Left cardiac atrium (tissue), 4 donors: ENCODE measurements around the gene SUPT4H1. TPM values are rescaled to one million over a fixed set of nuclear protein-coding genes. Genes with fewer than 3 reads are reported as not detected.

Experiments used
- ATAC-seq, 2 donors: fragments of 200-7000 bp; cut with Tn5 transposase; one replicate each; pipeline ENCODE4 v1.9.1; 2020; ENCODE audit warnings: mild to moderate bottlenecking in 2 of 2, moderate library complexity in 2 of 2
- DNase-seq: peaks from one replicate; pipeline ENCODE4 v3.0.0-alpha.2; 2020
- intact Hi-C, 2 donors: fragments of 100-400 bp; cut with DNase I; formaldehyde crosslinking; loops; one replicate each; pipeline versions ENCODE4 v1.14.1 to v1.15.1; 2022 to 2023
- total RNA-seq, 2 donors: library from RNA; stranded (reverse); fragmentation: NEBNext Ultra II Directional; extraction: Animal tissue kit (Norgen Biotek cat#: 25700); gene quantifications; one replicate each; pipeline ENCODE4 v1.2.1, GENCODE V29; 2021
- donor health status: DM: no; HTN: yes; CAD: no.
- donor health status: DM: no; HTN: yes; CAD: no; lungs with severe emphysema.
- donor health status: DM: yes; HTN: yes; CAD: no.
- donor health status: Dilated cardiomyopathy.

The SUPT4H1 gene
- total RNA-seq, 2 donors from 2014 or later = 49.4 to 60.6 TPM

DNA sequence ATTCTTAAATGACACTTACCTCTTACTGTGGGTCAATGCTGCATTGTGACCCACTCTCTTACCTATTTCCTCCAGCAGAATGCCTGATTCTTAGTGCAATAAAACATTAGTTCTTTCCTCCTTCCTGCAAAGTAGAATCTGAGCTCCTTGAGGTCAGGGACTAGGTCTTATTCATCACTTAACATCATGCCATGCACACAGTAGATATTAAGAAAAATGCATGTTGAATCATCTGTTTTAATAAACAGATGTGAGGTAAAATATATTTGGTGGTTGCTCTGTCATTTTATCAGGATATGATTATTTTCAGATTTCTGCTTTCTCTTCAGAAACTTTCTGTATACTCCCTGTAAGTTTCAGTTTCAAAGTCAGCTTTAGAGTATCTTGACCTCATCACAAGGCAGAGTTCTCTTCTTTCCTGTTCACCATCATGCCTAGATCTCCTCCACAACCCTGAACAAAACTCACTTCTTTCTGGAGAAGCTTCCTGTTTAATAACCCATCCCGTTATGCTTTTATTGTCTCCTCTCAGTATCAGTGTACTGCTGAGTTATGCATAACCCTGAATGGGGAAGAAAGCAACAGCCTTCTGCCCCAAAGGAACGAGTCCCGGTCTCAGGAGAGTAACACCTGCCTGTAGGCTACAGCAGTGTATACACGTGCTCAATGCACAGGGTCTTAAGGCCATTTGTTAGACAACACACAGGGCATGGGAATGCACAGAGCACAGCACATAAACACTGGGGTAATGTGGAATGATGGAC, 30.3 kb upstream of the SUPT4H1 start:
- no peak for DNase-seq

DNA sequence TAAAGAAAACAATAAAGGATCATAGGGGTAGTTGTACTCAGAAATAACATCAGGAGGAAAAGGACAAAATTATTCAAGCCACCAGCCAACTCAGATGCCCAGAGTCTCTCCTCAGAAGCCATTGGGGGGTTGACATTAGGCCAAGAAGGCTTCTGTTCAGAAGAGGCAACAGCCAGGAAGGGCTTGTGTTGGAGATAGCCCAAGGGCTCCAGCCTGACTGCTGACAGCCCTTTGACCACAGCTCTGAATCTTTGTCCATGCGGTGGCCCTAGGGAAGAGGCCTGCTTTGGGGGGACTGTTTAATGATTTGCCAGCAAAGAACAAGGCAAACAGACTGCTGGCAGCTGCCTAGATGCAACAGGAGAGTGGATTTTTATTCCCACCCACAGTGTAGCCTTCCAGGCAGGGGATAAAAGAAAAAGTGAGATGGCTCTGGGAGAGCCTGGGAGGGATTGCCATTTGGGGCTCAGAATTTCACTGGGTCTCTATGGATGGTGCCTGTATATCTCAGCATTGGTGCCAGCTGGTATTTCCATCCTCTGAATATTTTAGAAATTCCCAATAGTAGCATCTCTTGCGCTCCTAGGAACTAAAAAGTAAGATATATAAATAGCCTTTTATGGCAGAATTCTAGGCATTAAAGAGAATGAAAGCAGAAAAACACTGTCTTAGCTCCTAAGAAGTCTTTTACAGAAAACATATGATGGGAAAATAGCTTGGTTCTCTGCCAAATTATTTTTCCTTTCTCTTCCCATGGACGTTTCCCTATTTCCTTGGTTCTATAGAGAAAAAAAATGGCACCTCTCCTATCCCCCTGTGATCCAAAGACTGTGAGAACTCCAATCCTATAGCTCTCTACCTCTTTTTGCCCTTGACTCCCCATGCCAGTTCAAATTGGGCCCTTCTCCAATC, 29.4 kb upstream of the SUPT4H1 start:
- DNase-seq = no peak
- intact Hi-C loops = no loop called here
- no peak for ATAC-seq

More for the DNA sequence above, 30.3 kb upstream of the SUPT4H1 start:
- intact Hi-C loops = no loop called here
- no peak for ATAC-seq

DNA sequence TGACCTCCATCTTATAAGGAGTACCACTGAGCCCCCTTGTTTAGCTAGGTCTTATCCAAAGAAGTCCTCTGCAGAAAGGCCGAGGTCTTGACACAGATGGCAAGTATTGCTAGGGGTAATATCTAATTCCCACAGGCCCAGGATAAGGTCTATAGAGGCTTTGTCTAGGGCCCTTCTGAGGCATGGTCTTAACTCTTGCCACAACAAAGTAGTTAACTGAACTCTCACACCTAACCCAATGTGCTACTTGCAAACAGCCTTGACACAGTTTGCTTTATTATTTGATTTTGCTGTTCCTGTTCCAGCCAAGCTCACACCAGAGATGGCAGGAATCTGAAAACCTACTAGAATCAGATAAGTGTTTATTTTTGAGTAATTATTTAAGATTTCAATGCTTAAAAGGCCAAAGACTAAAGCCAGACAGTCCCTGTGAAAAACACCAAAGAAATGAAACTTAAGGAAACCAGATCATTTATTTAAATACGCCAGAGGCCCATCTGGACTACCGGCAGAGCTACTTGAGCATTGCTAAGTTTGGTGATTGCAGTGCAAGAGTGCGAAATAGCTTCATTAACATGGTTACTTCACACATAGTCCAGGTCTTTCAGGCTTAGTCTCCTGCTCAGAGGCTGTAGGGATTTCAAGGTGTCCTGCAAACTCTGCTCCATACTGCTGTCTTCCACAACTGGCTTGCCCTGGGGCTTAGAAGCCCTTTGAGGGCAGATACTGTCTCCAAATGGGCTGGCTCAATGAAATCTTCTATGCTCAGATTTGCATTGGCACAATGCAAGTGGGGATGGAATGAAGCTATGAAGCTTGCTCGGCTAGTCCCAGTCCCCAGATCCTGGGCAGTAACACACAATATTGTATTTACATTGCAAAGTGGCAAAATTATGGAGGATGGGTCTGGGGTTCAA, 28.5 kb upstream of the SUPT4H1 start:
- ATAC-seq (no peak), DNase-seq (no peak)
- intact Hi-C loops = no loop called here

DNA sequence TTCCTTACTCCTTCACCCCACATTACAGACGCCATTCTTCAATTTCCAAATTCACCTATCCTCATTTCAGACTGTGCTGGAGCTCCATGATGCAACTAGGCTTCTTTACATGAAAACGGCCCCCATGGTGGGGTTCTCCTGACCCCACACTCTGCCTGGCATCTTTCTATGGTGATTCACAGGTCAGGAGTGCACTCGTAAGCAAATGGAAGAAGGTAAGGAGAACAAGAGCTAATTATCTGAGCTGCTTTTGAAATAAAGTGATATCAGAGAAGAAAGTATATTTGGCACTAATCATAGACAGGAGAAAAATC, 27.5 kb upstream of the SUPT4H1 start:
- DNase-seq (no peak), ATAC-seq (no peak)
- intact Hi-C loops = no loop called here

DNA sequence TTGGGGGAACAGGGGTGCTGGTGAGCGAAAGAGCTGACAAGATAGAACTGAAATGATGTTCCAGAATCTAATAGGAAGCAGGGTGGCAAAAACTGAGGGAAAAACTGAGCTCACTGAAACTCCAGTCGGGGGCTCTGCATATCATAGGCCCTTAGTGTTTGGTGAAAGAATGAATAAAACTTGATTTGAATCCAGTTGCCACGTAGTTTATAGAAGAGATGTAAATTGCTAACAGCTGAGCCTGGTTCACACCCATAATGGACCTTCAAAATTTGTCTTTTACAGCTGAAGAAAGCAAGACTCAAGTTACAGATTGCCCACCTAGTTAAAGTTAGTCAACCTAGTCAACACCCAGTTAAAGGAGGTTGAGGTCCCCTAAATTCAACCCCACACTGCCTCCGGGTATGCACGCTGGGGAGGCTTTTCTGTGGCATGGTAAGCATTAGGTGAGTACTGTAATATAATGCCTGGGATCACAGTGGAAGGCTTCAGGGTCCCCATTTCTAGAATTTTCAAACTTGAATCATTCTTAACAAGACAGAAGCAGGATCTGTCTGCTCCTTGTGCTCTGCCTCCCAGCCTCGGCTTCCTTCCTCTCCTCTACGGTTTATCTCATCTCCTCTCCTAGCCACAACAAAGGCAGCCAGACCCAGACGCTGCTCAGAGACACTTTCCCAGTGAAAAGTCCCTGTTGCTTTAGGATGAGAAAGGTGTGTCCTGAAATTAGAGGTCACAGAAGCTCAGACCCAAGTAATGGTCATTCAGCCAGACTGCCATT, 26.9 kb upstream of the SUPT4H1 start:
- intact Hi-C loops = no loop called here
- no peak for DNase-seq
- no peak for ATAC-seq

DNA sequence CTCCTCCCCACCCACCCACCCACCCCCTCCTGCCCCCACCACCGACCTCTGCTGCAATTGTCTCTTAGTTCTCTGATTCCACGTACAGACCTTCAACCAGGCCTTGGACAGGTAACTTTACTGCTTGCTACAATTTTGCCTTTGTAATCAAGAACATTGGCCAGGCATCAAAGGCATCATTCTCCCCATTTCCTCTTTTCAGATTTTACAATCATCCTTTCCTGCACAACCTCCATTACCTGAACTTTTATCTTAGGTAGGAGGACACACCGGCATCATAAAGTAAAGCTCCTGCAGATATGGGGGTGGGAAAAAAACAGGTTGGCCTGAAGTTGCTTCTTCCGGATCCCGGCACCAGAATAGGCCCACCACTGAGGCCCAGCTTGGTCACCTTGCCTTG, 25.7 kb upstream of the SUPT4H1 start:
- intact Hi-C loops = no loop called here
- no peak for ATAC-seq
- DNase-seq = no peak

DNA sequence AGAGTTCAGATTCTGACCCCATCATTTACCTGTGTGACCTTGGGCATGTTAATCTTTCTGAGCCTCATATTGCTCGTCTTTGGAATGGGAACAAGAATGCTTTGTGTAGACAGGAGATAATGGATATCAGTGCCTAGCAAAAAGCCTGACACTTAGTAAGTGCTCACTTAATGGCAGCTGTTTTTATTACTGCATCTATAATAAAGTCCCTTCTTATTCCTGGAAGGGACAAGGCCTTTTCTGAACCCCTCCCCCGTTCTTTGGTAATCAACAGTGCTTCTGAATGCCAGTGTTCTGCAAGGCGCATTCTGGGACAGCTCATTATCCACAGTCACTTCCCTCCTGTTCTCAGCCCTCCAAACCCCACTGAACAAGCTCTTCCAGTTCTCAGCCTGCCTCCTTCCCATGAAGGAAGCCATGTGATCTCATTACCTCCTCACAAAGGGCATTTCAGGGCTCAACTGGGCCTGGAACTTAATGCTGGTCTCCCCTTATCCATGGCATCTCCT, 25.1 kb upstream of the SUPT4H1 start:
- DNase-seq (no peak), ATAC-seq (no peak)
- intact Hi-C loops = no loop called here

DNA sequence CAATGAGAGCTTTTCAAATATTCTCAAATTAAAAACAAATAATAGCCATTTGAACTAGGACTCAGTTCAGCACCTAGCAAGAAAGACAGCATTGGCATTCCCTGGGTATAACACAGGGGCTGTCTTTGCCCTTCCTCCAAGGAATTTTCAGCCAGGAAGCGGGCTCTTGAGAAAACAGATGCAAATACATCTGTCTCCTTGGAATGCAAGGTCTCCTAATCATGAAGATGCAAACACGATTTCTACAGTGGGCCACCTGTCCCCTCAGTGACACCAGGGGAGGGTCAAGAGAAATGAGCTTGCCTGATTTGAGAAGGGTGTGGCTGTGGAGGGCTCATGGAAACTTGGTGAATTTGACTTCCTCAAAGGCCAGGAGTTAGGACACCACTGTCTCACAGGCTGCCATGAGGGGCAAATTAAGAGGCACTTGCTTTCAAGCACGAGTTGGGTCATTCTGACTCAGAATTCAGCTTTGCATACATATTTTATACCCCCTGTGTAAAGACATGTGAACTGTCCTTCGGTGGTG, 24.5 kb upstream of the SUPT4H1 start:
- DNase-seq (no peak), ATAC-seq (no peak)
- intact Hi-C loops = no loop called here

DNA sequence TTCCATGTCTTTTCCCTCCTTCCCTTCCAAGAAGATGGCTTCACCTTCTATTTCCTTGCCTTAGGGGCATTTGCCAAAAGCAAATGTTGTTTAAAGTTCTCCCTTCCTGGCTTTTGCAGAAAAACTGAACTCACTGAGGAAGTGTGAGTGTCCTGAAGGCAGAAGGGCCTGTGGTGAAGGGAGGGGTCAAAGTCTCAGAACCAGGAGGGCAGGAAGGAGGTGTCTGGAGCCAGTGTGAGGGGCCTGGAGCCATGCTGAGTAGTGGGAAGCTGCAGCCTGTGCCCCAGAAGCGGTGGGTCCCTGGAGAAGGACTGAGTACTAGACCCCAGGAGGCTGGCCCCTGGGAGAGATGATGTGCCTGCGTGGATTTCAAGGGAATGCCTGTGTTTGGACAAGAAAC, 23.8 kb upstream of the SUPT4H1 start:
- DNase-seq = no peak
- intact Hi-C loops = no loop called here
- no peak for ATAC-seq

DNA sequence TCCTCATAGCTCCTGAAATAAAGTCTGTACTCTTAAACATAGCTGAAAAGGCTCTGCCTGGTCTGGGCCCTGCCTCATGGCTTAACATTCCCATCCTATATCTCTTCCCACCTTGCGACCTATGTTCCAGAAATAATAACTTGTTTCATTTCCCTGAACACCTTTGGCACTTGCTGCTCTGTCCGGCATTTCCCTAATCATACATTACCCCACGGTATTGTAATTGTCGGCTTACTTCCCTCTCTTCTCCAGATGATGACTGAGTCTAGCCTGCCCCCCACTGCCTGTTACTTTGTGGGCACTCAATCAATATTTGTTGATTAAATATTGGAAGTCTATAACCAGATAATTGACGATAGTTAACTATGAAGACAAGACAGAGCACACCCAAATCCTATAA, 23.3 kb upstream of the SUPT4H1 start:
- ATAC-seq = no peak
- no peak for DNase-seq
- intact Hi-C loops = no loop called here

DNA sequence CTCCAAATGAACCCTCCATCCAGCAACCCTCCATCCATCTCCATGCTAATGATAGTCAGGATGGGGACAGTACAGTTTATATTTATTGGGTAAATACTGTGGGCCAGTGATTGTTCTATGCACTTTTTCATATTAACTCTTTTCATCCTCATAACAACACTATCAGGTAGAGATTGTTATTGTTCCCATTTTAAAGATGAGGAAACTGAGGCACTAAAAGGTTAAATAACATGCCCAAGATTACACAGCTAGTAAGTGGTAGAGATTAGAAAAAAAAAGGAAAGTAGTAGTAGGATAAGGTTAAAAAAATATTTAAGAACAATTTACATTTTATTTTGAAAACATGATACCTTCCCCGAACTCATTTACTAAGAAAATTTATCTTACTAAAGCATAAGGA, 21.9 kb upstream of the SUPT4H1 start:
- ATAC-seq = no peak
- no peak for DNase-seq
- intact Hi-C loops = no loop called here

DNA sequence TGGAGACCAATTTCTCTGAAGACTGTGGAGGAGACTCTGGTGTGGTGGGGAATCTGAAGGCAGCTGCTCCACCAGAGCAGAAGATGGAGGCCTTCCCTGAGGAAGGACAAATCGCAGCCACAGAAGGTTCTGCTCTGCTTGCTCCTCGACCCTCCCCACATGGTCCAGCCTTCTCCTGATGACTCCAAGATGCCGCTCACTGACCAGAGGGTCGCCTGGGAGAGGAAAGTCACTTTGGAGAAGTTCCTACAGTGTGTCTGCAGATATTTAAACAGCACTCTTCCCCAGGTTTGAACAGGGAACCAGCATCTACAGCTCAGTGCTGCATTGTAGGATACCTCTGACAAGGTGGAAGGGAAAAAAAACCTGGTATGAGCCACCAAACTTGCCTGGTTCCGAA, 21.0 kb upstream of the SUPT4H1 start:
- intact Hi-C loops = no loop called here
- DNase-seq = no peak
- no peak for ATAC-seq

DNA sequence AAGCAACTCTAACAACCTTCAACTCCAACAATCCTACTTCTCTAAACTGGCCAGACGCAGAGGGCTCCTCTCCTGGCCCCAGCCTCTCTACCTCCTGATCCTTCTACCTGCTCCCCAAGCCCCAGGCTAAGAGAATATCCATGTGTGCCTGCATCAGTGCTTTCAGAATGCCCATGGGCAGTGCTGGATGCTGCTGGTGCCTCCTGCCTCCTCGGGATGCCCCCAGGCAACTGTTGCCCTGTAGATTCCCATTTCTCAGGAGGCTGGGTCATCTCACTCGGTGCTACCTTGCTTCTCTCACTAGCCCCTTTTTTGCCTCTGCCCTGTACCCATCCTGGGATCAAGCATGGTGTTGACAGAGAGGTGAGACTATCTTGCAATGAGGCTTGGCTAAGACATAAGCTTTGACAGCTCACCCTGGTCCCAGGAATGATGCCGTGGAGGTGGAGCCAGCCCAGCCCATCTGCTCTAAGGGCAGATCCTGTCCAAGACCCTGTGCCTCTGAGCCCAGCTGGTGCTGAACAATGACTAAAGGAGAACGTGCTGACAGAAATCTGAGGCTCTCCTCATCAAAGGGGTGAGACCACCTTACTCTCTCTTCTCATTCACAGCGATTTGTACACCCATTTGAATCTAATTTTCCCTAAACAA, 19.4 kb upstream of the SUPT4H1 start:
- DNase-seq (no peak), ATAC-seq (no peak)
- intact Hi-C loops = no loop called here

DNA sequence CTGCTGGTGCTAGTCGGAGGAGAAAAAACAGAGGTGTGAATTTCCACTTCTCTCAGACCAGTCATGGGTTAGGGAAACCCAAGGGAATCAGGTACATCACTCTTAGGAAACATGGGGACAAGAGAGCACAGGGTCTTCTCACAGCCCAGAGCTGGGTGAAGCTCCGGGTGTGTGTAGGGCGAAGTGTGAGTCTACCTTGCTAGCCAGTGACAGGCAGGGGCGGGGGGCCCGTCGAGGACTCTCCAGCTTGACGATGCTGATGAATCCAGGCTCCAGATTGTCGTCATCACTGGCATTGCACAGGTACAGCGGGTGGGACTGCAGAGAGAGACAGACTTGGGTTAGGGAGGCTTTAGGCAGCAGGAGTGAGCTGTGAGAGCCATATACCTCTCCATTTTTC, 18.7 kb upstream of the SUPT4H1 start:
- intact Hi-C loops = no loop called here
- no peak for ATAC-seq
- no peak for DNase-seq

DNA sequence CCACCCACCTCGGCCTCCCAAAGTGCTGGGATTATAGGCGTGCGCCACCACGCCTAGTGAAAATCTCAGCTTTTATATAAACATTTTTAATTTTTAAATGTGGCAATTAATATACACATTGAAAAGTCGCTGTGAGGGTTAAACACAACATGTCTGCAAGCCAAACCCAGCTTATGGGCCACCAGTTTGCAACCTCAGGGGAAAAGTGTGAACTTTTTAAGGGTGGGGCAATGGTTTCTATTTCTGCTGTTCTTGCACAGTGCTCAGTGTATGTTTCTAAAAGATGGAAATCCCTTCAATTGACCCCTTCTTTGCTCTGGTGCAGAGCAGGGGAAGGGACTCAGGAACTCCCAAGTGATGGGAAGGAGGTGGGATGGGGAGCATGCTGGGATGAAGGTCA, 18.3 kb upstream of the SUPT4H1 start:
- intact Hi-C loops = no loop called here
- DNase-seq (no peak), ATAC-seq (no peak)

DNA sequence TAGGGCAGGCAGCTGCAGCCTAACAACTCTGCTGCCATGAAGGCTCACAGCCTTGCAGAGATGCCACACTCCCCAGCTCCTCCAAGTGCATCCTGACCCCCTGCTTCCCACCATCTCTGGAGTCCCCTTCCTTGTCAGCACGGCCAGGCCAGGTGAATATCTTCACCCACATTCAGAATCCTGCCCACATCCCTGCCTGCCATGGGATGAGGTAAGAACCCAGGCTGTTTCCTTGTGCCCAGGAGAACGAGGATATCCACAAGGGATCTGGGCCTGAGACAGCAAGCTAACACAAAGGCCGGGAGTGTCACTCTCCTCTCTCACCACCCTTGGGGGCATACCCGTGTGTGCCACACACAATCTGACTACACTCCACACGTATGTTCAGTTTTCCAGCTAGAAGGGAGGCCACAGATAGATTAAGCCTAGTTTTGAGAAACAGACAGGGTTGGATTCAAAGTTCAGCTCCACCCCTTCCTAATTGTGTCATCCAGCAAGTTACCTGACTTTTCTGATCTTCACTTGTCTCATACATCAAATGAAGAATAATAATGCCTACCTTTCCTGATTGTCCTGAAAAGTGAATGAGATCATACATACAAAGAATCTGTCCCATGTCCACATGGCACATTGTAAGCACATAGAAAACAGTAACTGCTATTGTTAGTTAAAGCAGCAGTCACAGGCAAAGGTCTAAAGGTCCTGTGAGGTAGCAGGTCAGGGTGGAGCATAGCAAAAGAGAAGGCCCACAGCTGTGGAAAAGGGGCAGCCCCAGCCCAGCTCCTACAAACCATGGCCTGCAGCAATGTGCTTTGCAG, 17.4 kb upstream of the SUPT4H1 start:
- ATAC-seq (no peak), DNase-seq (no peak)
- intact Hi-C loops = no loop called here

DNA sequence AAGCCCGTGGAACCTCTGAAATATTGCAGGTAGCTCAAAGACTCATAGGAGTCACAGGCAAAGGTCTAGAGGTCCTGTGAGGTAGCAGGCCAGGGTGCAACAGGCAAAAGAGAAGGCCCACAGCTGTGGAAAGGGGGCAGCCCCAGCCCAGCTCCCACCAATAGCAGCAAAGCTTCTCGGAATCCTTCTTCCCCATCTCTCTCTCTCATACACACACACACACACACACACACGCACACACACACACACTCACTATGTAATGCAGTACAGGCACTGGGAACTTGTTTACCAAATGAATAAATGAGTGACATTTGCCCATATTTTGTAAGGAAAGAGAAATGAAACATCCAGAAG, 16.8 kb upstream of the SUPT4H1 start:
- DNase-seq (no peak), ATAC-seq (no peak)
- intact Hi-C loops = no loop called here
